Kasumi-1 (cell line): ENCODE data around the gene PPEF2.
A peak's percentile ranks its signal among the peaks of the same experiment; 100 is the strongest.
"Not testable (repeated sequence)": the region's sequence is repeated elsewhere in the genome, so short reads cannot be mapped to it uniquely, and the experiment has no call there.

Experiments
- DNase-seq, 2 experiments: peaks; one replicate each; lab custom pipeline; 2025; lab: John Stamatoyannopoulos, UW

Gene PPEF2

GRCh38 chr4:75902352-75902751 lies at the start of gene PPEF2:
TSS of gene PPEF2 (minus strand) at chr4:75902452. CDS start at chr4:75896325, 6,127 bp downstream.
- no peak for DNase-seq

- DNase-seq = no peak
These were observed 48.1 kb upstream of the PPEF2 start for GRCh38 chr4:75950213-75950815.

- no peak for DNase-seq
These were observed 46.7 kb upstream of the PPEF2 start for GRCh38 chr4:75948822-75949444.

GRCh38 chr4:75940692-75941253 lies 38.5 kb upstream of the PPEF2 start, which contains the start of gene NAAA:
TSS of gene NAAA (minus strand) at chr4:75941013. CDS start at chr4:75940949, 64 bp downstream.
- peak; percentile 57 to 62 for DNase-seq

- peak; percentile 48 to 65 for DNase-seq
These were observed 37.8 kb upstream of the PPEF2 start for GRCh38 chr4:75939890-75940691.

GRCh38 chr4:75935628-75936027 lies 33.4 kb upstream of the PPEF2 start:
- no peak for DNase-seq

GRCh38 chr4:75930152-75930551 lies 27.9 kb upstream of the PPEF2 start:
- DNase-seq = no peak

GRCh38 chr4:75924916-75925315 lies 22.7 kb upstream of the PPEF2 start:
- DNase-seq = not testable (repeated sequence)

GRCh38 chr4:75924309-75924827 lies 22.1 kb upstream of the PPEF2 start:
- DNase-seq = no peak

- no peak for DNase-seq
These were observed 20.3 kb upstream of the PPEF2 start for GRCh38 chr4:75922588-75922987.

GRCh38 chr4:75921910-75922309 lies 19.7 kb upstream of the PPEF2 start:
- DNase-seq = no peak

GRCh38 chr4:75920327-75920726 lies 18.1 kb upstream of the PPEF2 start:
- no peak for DNase-seq

GRCh38 chr4:75919920-75920319 lies 17.7 kb upstream of the PPEF2 start:
- DNase-seq = peak; percentile 33 to 41

GRCh38 chr4:75916091-75916661 lies 13.9 kb upstream of the PPEF2 start:
- DNase-seq = peak; percentile 78 to 80

- no peak for DNase-seq
These were observed 10.7 kb upstream of the PPEF2 start for GRCh38 chr4:75912968-75913367.

- DNase-seq = not testable (repeated sequence)
These were observed 8.6 kb upstream of the PPEF2 start for GRCh38 chr4:75910831-75911230.

GRCh38 chr4:75909405-75909804 lies 7.2 kb upstream of the PPEF2 start:
- DNase-seq = no peak

- peak in 1 of 2 experiments; percentile 40 for DNase-seq
These were observed 6.3 kb upstream of the PPEF2 start for GRCh38 chr4:75908555-75908954.

- peak; percentile 19 to 26 for DNase-seq
These were observed 5.7 kb upstream of the PPEF2 start for GRCh38 chr4:75907966-75908365.

- no peak for DNase-seq
These were observed 1.8 kb upstream of the PPEF2 start for GRCh38 chr4:75904076-75904475.

- DNase-seq = no peak
These were observed 3.7 kb downstream of the PPEF2 start for GRCh38 chr4:75898536-75898935.

- DNase-seq = peak; percentile 37 to 56
These were observed 6.4 kb downstream of the PPEF2 start for GRCh38 chr4:75895744-75896314.
